GM21367 (cell line): ENCODE data around the gene SP100.
A peak's percentile ranks its signal among the peaks of the same experiment; 100 is the strongest.
"Not testable (repeated sequence)": the region's sequence is repeated elsewhere in the genome, so short reads cannot be mapped to it uniquely, and the experiment has no call there.

Experiments used
- ATAC-seq: cut with Tn5 transposase; IDR thresholded peaks from one replicate; pipeline ENCODE4 v1.9.1; 2021; ENCODE audit not compliant: unreplicated experiment

Gene SP100

DNA sequence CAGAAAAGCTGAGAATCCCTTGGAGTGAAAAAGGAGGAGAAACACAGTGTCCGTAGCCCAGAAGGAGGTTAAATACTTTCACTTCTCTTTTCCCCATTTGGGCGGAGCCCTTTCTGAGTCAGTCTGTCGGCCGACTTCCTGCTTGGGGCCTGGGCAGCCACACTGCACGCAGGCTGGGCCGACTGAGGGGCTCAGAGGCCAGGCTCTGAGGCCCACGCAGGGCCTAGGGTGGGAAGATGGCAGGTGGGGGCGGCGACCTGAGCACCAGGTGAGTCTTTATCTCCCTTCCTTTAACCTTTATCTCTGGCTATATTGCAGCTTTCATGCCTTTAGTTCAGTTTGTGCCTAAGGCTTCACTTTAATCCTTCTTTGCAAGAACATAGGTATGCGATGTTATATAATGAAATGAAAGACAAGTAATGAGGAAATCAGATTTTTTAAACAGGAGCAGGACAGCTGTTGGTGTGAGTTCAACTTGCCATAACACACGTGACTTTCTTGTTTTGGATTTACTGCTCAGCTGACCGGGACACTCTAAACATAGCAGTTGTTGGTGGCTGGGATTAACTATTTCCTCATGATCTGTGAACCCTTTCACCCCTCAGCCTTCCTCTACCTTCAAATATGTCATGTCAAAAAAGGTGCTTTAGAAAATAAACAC, at the start of gene SP100:
Gene SP100, plus strand, starts transcription at position 141 of the 661 bp plus-strand sequence. Its CDS starts 96 bp downstream, at position 237.
- ATAC-seq = peak; percentile 67

DNA sequence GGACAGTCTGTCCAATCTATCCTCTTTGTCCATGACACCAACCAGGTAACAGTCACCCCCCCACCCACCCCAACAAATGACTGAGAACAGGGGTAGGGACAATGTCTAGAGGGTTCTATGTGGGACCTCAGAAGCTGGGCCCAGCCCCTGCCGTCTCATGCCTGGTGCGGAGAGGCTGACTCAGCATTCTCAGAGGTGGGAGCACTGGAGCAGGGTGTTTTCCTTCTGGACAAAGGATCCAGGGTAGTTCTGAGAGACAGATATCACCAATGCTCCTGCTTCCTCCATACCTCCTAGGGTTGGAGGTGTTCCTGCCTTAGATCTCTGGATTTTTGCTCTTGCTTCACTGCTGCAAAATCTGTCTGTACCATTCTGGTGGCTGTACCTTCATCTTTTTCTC, 33.9 kb upstream of the SP100 start:
- ATAC-seq = no peak

DNA sequence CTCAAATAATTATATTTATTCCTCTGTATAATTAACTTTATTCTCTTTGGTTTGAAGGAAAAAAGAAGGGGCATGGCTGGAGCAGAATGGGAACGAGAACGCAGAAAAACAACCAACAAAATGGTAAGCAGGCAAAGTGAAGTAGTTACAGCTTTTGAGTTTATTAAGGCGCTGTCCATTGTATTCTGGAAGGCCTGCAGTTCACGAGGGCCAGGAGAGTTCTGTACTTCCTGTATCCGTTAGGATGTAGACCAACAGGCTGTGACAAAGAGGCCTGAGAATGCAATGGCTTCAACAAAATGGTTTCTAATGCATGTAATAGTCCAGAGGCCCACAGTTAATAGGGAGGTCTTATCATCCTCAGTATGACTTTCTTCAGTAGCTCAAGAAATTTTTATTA, 32.5 kb upstream of the SP100 start:
- no peak for ATAC-seq

DNA sequence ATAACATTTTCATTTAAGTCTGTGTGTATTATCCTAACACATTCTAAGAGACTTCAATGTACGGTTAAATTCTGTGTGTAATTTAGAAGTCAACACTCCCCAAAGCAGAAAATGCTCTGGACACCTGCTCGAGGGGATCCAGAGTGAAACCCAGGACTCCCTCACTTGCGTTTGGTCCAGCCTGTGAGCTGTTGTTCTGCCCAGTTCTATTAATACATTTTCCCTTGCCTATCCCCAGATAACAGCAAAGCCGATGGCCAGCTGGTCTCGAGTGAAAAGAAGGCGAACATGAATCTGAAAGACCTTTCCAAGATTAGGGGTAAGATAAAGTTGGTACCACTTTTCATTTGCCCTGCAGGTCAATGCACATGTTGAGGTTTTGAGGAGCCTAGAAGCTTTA, 31.0 kb upstream of the SP100 start:
- no peak for ATAC-seq

DNA sequence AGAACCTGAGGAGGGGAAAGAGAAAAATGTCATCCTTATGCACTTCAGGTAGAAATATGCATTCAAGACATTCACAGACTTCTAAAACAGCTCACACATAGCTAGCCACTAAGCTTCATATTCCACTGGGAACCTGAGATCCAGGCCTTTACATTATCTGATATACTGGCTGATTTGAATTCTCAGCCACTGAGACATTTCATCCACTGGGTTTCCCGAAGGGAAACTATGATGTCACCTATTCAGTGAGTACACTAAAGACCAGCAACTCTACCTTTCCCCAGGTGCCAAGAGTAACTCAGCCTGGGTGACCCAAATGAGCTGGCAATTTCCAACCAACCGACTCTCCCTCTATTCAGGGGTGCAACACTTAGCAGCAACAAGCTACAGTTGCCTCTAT, 21.7 kb upstream of the SP100 start:
- no peak for ATAC-seq

DNA sequence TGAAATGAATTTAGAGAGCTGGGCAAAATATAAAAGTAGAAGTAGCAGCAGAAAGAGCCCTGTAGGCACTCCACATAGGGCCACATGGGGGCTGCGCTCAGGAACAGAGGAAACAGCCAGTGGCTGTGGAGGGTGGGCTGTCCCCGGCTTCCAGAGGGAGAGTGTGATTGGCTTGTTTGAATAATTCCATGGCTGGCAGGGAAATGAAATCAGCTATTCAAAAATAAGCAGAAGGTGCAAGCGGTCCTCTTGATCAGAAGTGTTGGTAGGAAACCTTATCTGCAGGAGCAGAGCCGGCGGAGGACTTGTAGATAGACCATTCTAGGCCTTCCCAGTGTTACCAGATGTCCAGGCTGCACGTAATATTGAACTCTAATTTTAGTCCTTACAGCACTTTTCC, 17.3 kb upstream of the SP100 start:
- ATAC-seq = not testable (repeated sequence)

DNA sequence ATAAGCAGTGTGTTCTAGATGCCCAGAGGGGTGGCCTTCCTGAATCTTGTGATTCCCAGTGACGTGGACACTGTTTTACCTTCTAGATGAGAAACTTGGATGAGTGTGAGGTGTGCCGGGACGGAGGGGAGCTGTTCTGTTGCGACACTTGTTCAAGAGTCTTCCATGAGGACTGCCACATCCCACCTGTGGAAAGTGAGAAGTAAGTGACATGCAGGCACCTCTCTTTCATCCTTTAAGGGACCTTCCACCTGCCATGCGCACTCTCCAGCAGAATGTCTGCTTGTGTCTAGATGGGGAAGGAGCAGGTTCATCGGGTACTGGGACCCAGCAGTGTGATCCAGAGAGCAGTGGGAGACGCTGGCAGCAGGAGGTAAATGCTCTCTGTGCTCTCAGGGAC, 16.0 kb upstream of the SP100 start:
- ATAC-seq = no peak

DNA sequence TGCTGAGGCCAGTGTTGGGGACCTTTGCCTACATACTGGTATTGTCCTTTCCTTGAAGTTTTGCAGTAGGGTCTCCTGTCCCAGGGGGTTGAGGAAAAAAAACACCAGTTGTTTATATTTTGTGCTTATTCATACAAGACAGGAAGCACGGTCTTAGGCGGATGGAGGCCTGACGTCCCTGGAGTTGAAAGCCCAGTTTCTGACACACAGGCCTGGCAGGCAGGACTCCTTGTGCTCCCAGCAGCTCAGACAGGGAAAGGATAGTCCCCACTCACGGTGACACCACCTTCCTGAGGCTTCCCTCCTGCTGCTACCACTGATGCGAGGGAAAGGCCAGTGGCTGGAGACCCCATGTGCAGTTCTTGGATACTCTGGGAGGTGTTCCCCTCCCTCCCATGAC, 15.5 kb upstream of the SP100 start:
- no peak for ATAC-seq

DNA sequence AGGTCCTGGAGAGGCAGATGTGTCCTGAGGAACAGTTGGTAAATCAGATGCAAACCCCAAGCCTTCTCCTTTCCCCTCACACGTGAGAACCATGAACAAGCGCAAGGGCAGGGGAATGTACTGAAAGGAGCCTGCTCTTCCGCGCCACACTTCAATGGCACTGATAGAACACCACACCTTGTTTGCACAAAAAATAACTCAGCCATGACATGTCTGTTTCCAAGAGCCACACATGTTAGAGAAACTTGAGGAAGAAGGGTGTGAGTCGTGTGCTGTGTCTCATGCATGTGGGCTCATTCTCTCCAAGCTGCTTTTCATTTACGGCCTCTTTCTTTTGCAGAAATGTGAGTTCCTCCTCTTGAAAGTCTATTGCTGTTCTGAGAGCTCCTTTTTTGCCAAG, 15.0 kb upstream of the SP100 start:
- ATAC-seq = not testable (repeated sequence)

DNA sequence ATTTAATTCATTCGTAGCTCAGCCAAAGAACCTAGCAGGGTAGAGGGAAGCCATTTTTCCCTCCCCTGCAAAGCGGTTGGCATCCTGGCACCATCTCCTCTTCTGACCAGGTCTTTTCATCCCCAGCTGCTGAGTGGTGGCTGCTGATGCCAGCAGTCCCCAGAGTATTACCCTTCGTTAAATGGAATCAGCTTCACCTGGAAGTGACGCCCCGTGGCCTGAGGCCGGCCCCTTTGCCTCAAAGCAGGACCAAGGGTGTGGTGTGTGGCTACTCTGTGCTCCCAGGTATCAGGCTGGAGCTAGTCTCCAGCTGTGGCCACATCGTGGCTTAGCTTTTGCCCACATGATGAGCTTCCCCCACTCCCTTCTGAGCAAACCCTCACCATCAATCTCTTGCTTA, 12.3 kb upstream of the SP100 start:
- ATAC-seq = no peak

DNA sequence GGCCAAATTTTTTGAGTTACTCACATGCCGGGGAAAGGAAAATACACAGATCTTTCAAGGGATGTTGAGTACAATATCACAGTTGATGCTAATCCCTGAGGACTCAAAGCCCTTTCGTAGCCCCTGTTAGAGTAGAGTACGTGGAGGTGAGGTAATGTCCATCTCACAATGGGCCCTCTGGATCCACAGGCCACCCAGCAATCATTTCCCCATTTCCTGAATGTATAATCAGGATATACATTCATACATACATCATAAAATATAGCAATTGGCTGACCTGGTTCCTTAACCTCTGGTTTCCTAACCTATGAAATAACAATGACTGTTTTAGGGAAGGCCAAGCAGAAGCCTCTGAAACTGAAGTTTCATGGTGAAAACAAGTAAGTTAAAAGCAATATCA, 10.2 kb upstream of the SP100 start:
- ATAC-seq = no peak

DNA sequence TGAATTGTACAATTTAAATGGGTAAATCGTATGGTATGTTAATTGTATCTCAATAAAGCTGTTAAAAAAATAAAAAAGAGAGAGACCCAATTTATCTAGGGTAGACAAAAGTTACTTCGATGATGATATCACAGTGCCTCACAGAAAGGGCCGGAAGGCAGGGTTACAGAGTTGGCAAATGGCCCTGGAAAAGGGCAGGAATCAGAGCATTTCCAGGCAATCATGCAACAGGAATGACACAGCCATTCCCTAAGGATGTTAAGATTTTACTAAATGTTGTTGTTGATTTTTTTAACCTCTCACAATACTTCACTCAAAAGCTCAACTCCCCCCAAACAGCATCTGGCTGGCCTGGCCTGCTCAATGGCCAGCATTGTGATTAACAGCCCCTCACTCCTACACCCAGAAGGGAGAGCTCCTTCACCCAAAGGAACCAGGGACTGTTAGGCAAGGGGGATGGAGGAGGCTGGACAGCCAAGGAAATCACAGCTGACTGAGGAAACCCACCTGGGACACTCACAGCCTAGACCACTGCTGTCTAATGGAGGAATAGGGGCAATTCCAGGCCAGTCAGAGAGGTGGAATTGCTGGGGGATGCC, 7.7 kb upstream of the SP100 start:
- no peak for ATAC-seq

DNA sequence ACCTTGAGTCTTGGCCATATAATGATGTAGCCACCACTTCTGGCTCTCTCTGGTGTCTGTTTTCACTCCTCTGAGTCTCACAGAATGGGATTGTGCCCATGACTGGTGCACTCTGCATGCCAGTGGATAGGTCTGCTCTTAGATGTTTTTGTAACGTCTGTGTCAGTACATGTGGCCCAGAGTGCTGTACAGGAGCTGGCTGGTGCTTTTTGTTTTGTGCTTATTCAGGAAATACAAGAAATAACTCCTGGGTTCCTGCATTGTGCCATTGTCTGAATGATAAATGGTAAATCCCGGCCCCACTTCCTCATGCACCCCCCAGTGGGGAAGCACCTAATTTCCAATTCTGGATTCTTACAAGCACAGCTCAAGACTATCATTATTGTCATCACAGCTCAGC, 6.7 kb upstream of the SP100 start:
- not testable (repeated sequence) for ATAC-seq

DNA sequence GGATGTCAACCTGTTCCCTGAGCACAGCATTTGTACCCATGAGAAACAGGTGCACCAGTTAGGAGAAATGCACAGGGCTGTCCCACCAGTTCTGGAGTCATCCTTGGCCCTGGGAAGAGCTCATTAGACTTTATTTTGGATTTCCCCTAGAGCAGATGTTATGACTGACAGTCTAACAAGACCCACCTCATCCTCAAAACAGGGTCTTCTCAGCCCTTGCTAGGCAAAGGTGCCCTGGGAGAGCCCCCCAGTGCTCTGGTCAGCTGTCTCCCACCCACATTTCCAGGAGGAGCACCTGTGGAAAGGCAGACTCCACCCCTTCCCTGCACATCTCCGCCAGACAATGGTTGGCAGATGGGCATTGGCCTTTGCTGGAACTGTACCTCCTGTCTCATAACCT, 5.7 kb upstream of the SP100 start:
- ATAC-seq = no peak

DNA sequence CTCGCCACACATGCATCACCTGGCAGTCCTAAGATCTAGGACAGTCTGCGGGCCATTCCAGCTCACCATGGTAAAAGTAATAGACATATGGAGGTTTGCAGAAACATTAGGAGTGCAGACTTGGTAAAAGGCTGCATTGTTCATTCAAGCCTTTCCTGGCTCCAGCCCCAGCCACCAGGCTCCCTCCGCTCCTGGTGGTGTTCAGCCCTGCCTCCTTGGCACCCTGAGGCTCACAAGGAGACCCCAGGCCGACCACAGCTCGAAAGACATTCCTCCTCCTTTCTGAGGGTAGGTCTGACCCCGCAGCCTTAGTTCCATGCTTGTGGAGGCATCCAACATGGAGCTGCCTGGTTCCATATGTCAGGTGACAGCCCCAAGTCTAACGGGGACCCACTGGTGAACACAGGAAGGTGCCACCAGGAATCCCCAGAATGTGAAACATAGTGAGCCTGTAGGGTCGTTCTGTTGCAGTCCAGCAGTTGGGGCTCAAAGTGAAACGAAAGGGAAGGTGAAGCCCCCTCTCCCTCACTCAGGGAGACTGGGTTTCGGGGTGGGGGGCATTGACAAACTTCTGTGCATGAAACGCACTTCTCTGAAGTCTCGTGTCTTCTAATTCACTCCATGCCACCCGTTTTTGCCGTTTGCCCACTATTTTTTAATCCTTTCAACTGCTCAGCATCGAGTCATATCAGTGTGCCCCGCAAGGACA, 5.0 kb upstream of the SP100 start:
- ATAC-seq = no peak

DNA sequence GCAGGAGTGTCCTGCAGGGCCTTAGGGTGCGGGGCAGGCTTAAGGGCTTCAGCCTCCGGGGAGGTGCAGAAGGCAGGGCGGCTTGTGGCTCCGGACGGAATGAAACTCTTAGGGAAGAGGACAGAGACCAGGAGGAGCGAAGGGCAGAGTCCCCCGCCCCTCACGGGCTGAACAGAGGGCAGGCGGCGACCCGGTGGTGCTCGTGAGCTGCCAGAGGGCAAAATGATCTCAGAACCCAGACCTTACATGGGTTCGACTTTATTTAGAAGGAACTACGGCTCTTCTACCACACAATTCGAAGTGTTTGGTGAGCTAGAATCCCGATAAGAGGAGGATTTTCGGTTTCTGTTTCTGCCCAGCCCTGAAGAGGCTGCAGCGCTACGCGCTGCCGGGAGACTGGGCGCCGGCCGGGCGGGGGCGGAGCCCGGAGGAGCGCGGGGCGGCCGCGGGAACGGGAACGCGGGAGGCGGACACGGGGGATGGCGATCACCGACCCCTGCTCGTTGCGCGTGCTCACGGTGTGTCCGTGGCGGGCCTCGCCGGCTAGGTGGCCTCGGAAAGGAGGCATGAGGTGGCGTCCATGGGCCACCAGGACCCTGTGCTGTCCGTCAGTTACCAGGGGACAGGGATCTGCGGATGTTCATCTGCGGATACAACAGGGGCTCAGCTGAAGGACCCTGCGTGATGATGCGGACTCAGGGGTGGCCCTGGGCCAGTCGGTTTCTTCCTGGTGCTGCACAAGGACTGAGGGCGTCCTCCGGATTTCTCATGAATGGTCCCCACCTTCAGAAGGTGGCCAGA, 4.2 kb upstream of the SP100 start:
- ATAC-seq = peak; percentile 44

DNA sequence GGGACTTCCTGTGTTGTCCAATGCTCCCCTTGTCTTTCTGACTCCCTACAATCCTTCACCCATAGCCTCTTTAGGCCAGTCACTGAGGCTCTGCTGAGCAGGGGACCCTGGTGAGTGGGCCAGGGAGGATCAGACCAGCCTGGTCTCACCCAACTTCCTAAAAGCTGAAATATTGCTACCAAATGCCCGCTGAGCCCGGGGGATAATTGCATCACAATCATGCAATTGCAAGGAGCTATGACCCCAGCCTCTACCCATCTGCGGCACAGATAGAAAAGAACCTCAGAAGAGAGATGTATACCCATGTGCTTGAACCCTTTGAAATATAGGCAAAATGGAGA, 3.7 kb upstream of the SP100 start:
- no peak for ATAC-seq

DNA sequence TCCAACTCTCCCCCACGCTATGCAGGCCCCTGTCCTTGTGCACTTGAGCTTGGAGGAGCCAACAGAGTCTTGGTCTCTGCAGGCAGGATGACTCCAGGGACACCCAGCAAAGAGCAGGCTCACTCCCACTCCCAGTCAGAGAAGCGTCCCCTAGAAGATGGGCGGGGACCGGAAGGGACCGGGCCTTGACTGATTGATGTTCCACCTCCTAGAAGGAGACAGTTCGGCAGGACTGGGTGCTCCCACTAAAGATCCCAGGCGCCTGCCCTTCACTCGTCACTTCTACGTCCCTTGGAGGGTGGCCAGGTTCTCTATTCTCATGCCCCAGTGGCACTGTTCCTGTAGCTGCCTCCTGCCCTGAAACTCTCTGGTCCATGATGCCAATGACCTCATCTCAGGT, 3.2 kb upstream of the SP100 start:
- no peak for ATAC-seq

DNA sequence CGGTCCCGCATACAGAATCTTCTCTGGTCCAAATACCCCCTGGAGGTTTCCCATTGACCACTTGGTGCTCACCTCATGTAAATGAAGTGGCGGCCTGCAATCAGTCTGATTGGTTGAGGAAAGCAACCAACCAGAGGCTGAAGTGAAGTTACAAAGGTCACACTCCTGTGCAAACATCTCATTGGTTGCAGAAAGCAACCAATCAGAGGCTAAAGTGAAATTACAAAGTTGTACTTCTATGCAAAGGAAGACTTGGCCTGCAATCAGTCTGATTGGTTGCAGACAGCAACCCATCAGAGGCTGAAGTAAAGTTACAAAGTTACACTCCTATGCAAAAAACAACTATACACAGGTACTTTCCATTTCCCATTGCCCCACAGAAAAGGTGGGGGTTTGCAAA, 2.5 kb upstream of the SP100 start:
- no peak for ATAC-seq

DNA sequence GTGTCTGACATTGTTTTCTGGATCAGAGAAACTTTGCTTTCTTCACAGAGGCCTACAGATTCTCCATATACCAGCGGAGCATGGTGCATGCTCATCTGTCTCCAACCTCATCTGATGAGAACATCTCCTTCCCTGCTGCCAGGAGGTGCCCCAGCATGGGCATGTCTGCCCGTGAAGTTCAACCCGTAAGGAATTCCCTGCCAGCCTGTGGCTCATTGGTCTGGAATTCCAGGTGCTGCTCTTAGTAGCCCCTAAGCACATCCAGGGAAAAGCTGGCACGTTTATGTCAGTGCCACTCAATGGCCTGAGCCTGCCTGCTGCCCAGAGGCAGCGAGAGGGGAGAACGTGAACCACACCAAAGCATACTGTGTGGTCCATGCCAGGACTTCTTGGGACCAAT, 1.7 kb upstream of the SP100 start:
- ATAC-seq = no peak

DNA sequence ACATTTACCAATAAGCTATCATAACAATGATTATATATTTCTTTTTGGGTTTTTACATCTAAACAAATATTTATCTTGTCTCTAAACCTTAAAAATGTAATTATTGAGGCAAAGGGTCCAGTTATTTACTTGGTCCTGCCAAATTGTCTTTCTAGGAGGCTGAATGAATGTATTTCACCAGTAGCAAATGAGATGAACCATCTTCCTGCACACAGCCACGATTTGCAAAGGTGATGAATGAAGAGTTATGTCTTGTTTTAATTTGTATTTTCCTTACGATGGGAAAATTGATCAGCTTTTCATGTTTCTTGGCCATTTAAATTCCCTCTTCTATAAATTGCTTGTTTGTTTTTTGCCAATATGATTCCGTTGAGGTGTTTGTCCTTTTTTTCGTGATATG, 1.4 kb downstream of the SP100 start:
- ATAC-seq = no peak
